Measurements from ENCODE around the gene GNA12. TPM values are rescaled to one million over a fixed set of nuclear protein-coding genes. Genes with fewer than 3 reads are reported as not detected.
"Not testable (repeated sequence)": the region's sequence is repeated elsewhere in the genome, so short reads cannot be mapped to it uniquely, and the experiment has no call there.

GNA12 gene
- total RNA-seq, 8 experiments from 2014 or later, result 9.7 to 33.3 (median 20.5) TPM

DNA sequence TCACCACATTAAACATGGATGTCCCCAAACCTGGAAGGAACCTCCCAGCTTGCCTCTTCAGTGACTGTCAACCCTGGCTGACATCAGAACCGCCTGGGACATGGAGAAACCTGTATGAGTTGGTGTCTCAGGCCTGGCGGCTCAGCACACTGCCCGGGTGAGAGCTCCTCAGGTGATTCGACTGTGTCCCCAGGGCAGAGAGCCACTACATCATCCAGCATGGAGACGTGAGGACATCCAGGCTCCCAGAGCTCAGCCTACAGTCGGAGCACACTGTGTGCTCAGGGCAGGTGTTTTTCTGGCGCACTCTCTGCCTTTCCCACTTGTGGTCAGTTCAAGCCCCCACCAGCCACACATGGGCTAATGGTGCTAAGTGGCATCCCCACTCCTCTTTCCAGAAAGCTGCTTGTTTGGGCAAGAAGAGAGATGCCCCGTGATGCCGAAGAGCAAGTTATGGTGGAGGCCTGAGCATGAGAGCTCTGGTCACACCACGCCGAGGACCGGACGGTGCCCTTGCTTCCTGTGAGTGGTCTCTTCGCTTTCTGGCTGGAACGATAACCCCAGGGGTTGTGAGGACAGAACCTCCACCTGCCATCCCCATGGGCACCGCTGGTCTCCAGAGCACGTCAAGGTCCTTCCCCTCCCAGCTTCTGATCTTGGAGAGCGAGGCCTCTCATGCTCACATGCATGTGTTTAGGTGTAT lies 117.6 kb downstream of the GNA12 start:
- no peak overlapping the region for H3K4me3 ChIP-seq
- no peak for ATAC-seq (replicated peaks in 6 of 8)
- no peak overlapping the region for H3K27ac ChIP-seq
- in situ Hi-C loops (cut with MboI; ENCODE audit: low pct_unique_long_range_greater_than_20kb in 2 of 9, low sequenced_read_pairs in 9 of 9, unreplicated experiment in 9 of 9), result no loop called here
- WGBS, 10 experiments, result 67 to 100% (median 97%) methylated on average over 1 to 11 of the region's 18 CpGs; no CpG with 5 or more reads in 5 of the 10 experiments
- no peaks in the 10 kb centered on the region for H3K4me1 ChIP-seq (replicated peaks in 1 of 2)

DNA sequence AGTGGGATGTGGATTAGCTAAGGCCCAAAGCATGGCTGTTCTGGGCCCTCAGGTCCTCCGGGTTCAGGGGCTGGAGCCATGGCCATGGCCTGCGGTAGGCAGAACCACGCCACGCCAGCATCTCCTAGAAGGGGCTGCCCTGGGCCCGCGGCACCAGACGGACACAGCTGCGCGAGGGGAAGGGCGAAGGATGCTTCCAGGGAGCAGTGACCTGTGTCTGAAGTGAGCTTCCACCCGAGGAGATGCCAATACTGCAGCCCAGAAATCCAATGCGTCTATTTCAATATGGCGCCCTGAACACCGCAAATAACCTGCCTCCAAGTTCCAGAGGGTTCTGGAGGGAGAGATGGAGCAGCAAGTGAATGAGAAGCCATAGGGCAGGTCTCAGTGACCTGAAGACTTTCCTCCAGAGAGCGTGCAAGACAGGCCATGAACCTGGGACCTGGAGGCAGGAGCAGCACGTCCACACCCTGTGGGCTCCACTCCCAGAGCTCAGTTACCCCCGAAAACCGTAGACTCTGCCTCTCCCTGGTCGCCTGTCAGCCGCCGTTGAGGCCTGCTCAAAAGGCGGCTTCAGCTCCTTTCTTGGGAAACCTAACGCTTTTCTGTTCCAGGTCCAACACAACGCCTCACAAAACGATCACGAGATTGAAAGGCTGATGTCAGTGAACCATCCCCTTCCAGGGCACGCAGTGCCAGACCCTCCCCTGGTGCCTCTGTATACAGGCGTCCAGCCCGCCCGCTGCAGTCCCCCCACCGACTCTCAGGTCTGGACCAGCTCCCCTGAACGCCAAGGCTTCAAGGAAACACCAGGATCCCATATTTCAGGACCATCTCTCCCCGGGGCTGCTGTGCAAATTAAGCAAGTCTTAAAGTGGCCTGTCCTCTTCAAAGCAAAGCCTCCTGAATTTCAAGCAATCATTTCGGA lies 118.7 kb downstream of the GNA12 start:
- Histone ChIP-seq H3K4me3 (no peak overlapping the region), H3K4me1 (replicated peaks in 1 of 2) (no peaks in the 10 kb centered on the region), H3K27ac (no peak overlapping the region)
- in situ Hi-C loops (cut with MboI; ENCODE audit: low pct_unique_long_range_greater_than_20kb in 2 of 9, low sequenced_read_pairs in 9 of 9, unreplicated experiment in 9 of 9), result no loop called here
- no peak for ATAC-seq (replicated peaks in 6 of 8)
- 75 to 98% (median 95%) methylated on average over 1 to 11 of the region's 34 CpGs; no CpG with 5 or more reads in 3 of the 10 experiments for whole genome bisulfite sequencing, 10 experiments

DNA sequence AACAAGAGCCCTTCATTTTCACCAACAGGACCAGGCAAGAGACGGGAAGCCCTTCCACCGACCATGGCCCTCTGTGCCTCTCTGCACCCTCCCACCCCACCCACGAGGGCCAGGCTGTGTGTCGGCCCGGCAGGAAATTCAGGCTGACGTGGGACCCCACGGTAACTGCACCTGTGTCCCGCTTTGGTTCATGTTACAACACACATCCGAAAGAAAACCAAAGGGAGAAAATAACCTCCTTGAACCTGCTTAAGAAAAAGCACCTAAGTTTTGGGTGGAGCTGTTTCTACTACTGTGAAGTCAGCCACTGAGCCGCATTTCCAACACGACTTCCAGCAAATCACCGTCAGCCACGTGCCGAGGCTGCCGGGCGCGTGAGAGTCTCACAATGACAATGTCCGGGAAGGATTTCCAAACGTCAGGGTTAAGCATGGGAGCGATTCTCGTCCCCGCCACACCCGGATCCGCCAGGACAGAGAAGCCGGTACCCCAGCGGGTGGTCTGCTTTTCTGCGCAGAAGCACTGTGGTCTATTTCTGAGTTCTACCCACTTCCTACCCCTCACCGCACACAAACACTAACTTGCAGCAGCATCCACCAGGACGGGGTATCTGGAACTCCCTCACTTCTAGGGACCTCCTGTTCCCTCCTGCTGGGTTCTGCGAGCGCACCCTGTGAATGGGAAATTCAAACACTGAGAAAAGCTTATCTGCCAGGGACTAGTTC lies 119.5 kb downstream of the GNA12 start:
- Histone ChIP-seq H3K4me1 (replicated peaks in 1 of 2) (no peaks in the 10 kb centered on the region), H3K4me3 (no peak overlapping the region), H3K27ac (no peak overlapping the region)
- no peak for ATAC-seq (replicated peaks in 6 of 8)
- in situ Hi-C loops (cut with MboI; ENCODE audit: low pct_unique_long_range_greater_than_20kb in 2 of 9, low sequenced_read_pairs in 9 of 9, unreplicated experiment in 9 of 9), result no loop called here
- 92 to 100% (median 98%) methylated on average over 2 to 10 of the region's 31 CpGs; no CpG with 5 or more reads in 3 of the 10 experiments for WGBS, 10 experiments

DNA sequence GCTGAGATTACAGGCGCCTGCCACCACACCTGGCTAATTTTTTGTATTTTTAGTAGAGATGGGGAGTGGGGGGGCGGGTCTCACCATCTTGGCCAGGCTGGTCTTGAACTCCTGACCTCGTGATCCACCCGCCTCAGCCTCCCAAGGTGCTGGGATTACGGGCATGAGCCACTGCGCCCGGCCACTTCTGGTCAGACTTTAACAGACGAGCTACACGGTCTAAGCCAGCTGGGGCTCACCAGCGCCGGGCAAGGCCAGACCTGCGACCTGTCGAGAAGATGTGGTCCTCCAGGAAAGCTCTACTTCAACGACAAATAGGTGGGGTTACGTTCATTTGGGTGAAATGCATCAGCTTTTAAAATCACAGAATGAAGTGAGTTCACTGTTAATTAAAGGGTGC lies 120.1 kb downstream of the GNA12 start:
- H3K4me1 ChIP-seq (replicated peaks in 1 of 2); ATAC-seq (replicated peaks in 6 of 8); H3K27ac ChIP-seq; in situ Hi-C loops (cut with MboI; ENCODE audit: low pct_unique_long_range_greater_than_20kb in 2 of 9, low sequenced_read_pairs in 9 of 9, unreplicated experiment in 9 of 9); H3K4me3 ChIP-seq: not testable (repeated sequence)
- 100% methylated on average over 1 to 3 of the region's 15 CpGs; no CpG with 5 or more reads in 7 of the 10 experiments for WGBS, 10 experiments

GRCh38 chr7:2723138-2723850 lies 120.8 kb downstream of the GNA12 start:
- ATAC-seq (replicated peaks in 6 of 8), result no peak
- no peak overlapping the region for H3K27ac ChIP-seq
- no peak overlapping the region for H3K4me3 ChIP-seq
- H3K4me1 ChIP-seq (replicated peaks in 1 of 2), result peaks cover 1 to 3% of the 10 kb centered on the region in 2 donors
- in situ Hi-C loops (cut with MboI; ENCODE audit: low pct_unique_long_range_greater_than_20kb in 2 of 9, low sequenced_read_pairs in 9 of 9, unreplicated experiment in 9 of 9), result no loop called here
- 50 to 100% (median 88%) methylated on average over 1 to 10 of the region's 23 CpGs; no CpG with 5 or more reads in 2 of the 10 experiments for WGBS, 10 experiments

GRCh38 chr7:2722591-2722990 lies 121.5 kb downstream of the GNA12 start:
- in situ Hi-C loops (cut with MboI; ENCODE audit: low pct_unique_long_range_greater_than_20kb in 2 of 9, low sequenced_read_pairs in 9 of 9, unreplicated experiment in 9 of 9), result no loop called here
- 89 to 100% (median 98%) methylated on average over 1 to 3 of the region's 4 CpGs; no CpG with 5 or more reads in 2 of the 10 experiments for WGBS, 10 experiments
- Histone ChIP-seq H3K27ac (no peak overlapping the region), H3K4me3 (no peak overlapping the region), H3K4me1 (replicated peaks in 1 of 2) (peaks cover 8 to 10% of the 10 kb centered on the region in 2 donors)
- ATAC-seq (replicated peaks in 6 of 8), result no peak

DNA sequence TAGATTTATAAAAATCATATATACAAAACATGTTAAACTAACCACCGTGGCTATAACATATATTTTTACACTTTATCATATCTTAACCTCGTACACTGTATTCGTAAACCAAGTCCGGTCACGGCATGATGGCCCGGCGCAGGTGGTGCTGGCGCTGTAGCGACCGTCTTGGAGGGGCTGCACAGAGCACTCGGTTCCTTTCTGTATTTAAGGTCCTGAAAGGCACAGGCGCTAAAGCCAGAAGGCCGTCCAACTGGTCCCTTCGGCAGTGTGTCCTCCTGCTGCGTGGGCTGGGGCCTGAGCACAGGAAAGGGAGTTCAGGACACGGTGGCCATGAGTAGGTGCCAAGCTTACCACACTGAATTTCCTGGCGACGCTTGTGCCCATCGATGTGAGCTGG lies 122.3 kb downstream of the GNA12 start:
- no peak overlapping the region for H3K4me3 ChIP-seq
- WGBS, 10 experiments, result 90 to 100% (median 98%) methylated on average over 1 to 15 of the region's 19 CpGs; no CpG with 5 or more reads in 2 of the 10 experiments
- no peak for ATAC-seq (replicated peaks in 6 of 8)
- no peak overlapping the region for H3K27ac ChIP-seq
- in situ Hi-C loops (cut with MboI; ENCODE audit: low pct_unique_long_range_greater_than_20kb in 2 of 9, low sequenced_read_pairs in 9 of 9, unreplicated experiment in 9 of 9), result no loop called here
- H3K4me1 ChIP-seq (replicated peaks in 1 of 2), result peaks cover 16 to 17% of the 10 kb centered on the region in 2 donors

GRCh38 chr7:2720024-2720423 lies 124.1 kb downstream of the GNA12 start:
- ATAC-seq (replicated peaks in 6 of 8), result no peak
- Histone ChIP-seq H3K4me3 (no peak overlapping the region), H3K27ac (no peak overlapping the region), H3K4me1 (replicated peaks in 1 of 2) (peaks cover 29 to 31% of the 10 kb centered on the region in 2 donors)
- in situ Hi-C loops (cut with MboI; ENCODE audit: low pct_unique_long_range_greater_than_20kb in 2 of 9, low sequenced_read_pairs in 9 of 9, unreplicated experiment in 9 of 9), result no loop called here
- WGBS, 10 experiments, result 78 to 100% (median 88%) methylated on average over 2 to 16 of the region's 16 CpGs; no CpG with 5 or more reads in 1 of the 10 experiments

- Histone ChIP-seq H3K4me3 (no peak overlapping the region), H3K27ac (no peak overlapping the region), H3K4me1 (replicated peaks in 1 of 2) (peaks cover 31% of the 10 kb centered on the region in 2 donors)
- peak in 1 of 8 experiments; percentile 79 for ATAC-seq (replicated peaks in 6 of 8)
- WGBS, 10 experiments, result 46 to 100% (median 76%) methylated on average over 2 to 6 of the region's 16 CpGs; no CpG with 5 or more reads in 4 of the 10 experiments
- in situ Hi-C loops (cut with MboI; ENCODE audit: low pct_unique_long_range_greater_than_20kb in 2 of 9, low sequenced_read_pairs in 9 of 9, unreplicated experiment in 9 of 9), result no loop called here
Observed at GRCh38 chr7:2719007-2719406, 125.1 kb downstream of the GNA12 start.

DNA sequence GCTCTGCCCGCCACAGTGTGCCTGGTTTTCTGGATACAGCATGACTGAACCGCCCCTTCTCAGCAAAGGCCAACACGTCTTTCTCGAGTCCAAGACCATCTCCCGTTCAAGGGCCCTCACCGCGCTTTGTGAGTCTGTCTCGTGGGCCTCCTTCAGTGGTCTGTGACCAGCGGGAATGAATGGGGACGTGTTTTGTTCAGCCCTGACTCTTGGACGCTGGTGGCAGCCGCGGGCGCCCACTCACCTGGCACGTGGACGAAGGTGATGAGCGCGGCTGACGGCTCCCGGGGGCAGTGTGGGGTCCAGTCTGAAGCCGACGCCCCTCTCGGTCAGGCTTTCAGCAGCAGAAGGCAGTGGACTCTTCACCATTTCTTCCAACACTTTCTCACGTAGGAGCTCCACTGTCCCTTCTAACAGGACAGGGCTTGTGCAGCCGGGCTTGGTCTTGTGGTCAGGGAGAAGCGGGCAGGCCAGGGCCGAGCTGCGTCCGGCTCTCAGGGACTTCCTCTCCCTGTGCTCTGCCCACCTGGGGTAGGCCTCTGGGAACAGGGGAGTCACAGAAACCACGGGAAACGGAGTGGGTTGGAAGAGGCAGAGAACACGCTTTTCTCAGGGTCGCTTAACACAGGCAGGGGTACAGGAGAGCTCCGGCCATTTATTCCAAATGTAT lies 125.7 kb downstream of the GNA12 start:
- H3K4me3 ChIP-seq, result no peak overlapping the region
- 65 to 100% (median 93%) methylated on average over 2 to 14 of the region's 34 CpGs; no CpG with 5 or more reads in 3 of the 10 experiments for WGBS, 10 experiments
- H3K4me1 ChIP-seq (replicated peaks in 1 of 2), result peaks cover 36% of the 10 kb centered on the region in 2 donors
- in situ Hi-C loops (cut with MboI; ENCODE audit: low pct_unique_long_range_greater_than_20kb in 2 of 9, low sequenced_read_pairs in 9 of 9, unreplicated experiment in 9 of 9), result no loop called here
- ATAC-seq (replicated peaks in 6 of 8), result no peak
- peak overlapping the region; percentile 51 to 68 for H3K27ac ChIP-seq

DNA sequence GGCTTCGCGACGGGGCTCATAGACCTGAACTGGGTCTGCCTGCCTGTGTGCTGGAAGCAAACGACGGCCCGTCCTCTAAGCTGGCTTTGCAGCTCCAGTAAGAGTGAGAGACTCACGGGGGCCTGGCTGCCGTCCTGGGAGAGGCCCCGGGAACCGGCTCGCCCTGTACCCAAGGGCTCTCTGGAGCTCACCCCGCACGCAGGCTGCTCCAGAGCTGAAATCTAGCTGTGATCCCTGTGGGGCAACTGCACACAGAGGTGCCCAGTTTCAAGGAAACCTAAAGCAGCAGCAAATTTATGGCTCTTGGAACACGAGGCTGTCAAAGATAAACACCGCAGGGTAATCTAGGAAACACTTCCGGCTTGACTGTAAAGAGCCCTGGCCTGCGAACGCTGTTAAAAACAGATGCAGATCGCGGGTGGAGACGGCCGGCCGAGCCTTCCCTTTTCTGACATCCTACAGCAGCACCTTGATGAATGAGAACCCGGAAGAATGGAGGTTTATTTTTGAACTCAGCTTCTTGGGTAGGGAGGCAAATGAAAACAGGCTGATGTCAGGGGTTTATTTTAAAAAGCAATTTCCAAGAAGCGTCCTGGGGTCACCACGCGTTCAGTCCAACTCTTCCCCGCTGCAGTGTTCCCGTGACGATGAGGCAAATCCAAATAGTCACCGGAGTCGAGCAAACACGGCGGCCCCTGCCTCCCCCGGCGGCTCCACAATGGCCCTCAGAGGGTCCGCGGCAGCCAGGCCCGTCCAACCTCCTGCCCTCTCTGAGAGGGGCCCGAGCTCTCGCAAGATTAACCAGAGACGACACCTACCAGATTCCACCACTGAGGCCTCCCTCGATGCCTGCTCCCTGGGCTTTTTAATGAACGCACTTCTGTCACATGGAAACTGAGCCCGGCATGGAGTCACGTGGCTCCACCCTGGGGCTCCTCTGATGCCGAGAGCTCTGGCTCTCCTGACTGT lies 126.5 kb downstream of the GNA12 start:
- 47 to 100% (median 71%) methylated on average over 1 to 23 of the region's 47 CpGs; no CpG with 5 or more reads in 4 of the 10 experiments for WGBS, 10 experiments
- peak in 5 of 8 experiments; percentile 50 to 68 (median 59) for ATAC-seq (replicated peaks in 6 of 8)
- Histone ChIP-seq H3K27ac (peak overlapping the region; percentile 51 to 68), H3K4me1 (replicated peaks in 1 of 2) (peaks cover 43 to 45% of the 10 kb centered on the region in 2 donors), H3K4me3 (no peak overlapping the region)
- in situ Hi-C loops (cut with MboI; ENCODE audit: low pct_unique_long_range_greater_than_20kb in 2 of 9, low sequenced_read_pairs in 9 of 9, unreplicated experiment in 9 of 9), result no loop called here

Measured in motor neuron (in vitro differentiated cells).